IMR-90 (cell line): ENCODE measurements around the gene PPIP5K2.
"Not testable (repeated sequence)": the region's sequence is repeated elsewhere in the genome, so short reads cannot be mapped to it uniquely, and the experiment has no call there.

Experiments used
- MAFK ChIP-seq: IDR thresholded peaks from 2 replicates; pipeline ENCODE4 v1.6.1; 2012; ENCODE audit warnings: low read depth, low read length, improper control_type of control experiment
- MAZ ChIP-seq: IDR thresholded peaks from 2 replicates; pipeline ENCODE4 v1.6.1; 2012; ENCODE audit warnings: low read depth, mild to moderate bottlenecking, low read length, improper control_type of control experiment, moderate library complexity, borderline replicate concordance
- MXI1 ChIP-seq: IDR thresholded peaks from 2 replicates; pipeline ENCODE4 v1.6.1; 2012; ENCODE audit warnings: low read depth, mild to moderate bottlenecking, low read length, moderate library complexity, borderline replicate concordance
- POLR2A ChIP-seq: IDR thresholded peaks from 2 replicates; pipeline ENCODE4 v1.6.1; 2012; ENCODE audit warnings: mild to moderate bottlenecking, low read depth, low read length
- RAD21 ChIP-seq: IDR thresholded peaks from 2 replicates; pipeline ENCODE4 v1.6.1; 2012; ENCODE audit warnings: low read length, improper control_type of control experiment
- RCOR1 ChIP-seq: IDR thresholded peaks from 2 replicates; pipeline ENCODE4 v1.6.1; 2012; ENCODE audit warnings: mild to moderate bottlenecking, low read length, improper control_type of control experiment; ENCODE audit not compliant: insufficient replicate concordance
- RFX5 ChIP-seq: IDR thresholded peaks from 2 replicates; pipeline ENCODE4 v1.8.0; 2012; ENCODE audit warnings: low read depth, mild to moderate bottlenecking, low read length, moderate library complexity
- SMC3 ChIP-seq: fragments of 150-350 bp; IDR thresholded peaks from 2 replicates; pipeline ENCODE4 v1.6.1; 2016; ENCODE audit warnings: low read depth, mild to moderate bottlenecking, antibody characterized with exemption, low read length, moderate library complexity
- TF ChIP-seq, protein P1 (sequence below): conservative IDR thresholded peaks from 2 replicates; pipeline ENCODE4 v1.5.1; 2012; ENCODE audit warnings: mild to moderate bottlenecking, low read depth, low read length, improper control_type of control experiment
- TF ChIP-seq, protein P2 (sequence below): fragments of 150-350 bp; IDR thresholded peaks from 2 replicates; pipeline ENCODE4 v1.6.1; 2017; ENCODE audit warnings: mild to moderate bottlenecking, antibody characterized with exemption, low read length, low read depth

DNA sequence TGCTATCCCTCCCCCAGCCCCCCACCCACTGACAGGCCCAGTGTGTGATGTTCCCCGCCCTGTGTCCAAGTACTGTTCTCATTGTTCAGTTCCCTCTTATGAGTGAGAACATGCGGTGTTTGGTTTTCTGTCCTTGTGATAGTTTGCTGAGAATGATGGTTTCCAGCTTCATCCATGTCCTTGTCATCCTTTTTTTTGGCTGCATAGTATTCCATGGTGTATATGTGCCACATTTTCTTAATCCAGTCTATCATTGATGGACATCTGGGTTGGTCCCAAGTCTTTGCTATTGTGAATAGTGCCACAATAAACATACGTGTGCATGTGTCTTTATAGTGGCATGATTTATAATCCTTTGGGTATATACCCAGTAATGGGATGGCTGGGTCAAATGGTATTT is 84.9 kb downstream of the PPIP5K2 start:
- TF ChIP-seq, protein P1, sequence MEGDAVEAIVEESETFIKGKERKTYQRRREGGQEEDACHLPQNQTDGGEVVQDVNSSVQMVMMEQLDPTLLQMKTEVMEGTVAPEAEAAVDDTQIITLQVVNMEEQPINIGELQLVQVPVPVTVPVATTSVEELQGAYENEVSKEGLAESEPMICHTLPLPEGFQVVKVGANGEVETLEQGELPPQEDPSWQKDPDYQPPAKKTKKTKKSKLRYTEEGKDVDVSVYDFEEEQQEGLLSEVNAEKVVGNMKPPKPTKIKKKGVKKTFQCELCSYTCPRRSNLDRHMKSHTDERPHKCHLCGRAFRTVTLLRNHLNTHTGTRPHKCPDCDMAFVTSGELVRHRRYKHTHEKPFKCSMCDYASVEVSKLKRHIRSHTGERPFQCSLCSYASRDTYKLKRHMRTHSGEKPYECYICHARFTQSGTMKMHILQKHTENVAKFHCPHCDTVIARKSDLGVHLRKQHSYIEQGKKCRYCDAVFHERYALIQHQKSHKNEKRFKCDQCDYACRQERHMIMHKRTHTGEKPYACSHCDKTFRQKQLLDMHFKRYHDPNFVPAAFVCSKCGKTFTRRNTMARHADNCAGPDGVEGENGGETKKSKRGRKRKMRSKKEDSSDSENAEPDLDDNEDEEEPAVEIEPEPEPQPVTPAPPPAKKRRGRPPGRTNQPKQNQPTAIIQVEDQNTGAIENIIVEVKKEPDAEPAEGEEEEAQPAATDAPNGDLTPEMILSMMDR = not testable (repeated sequence)
- not testable (repeated sequence) for TF ChIP-seq MAZ, POLR2A, RFX5, RAD21, SMC3, MAFK, MXI1, RCOR1
- TF ChIP-seq, protein P2, sequence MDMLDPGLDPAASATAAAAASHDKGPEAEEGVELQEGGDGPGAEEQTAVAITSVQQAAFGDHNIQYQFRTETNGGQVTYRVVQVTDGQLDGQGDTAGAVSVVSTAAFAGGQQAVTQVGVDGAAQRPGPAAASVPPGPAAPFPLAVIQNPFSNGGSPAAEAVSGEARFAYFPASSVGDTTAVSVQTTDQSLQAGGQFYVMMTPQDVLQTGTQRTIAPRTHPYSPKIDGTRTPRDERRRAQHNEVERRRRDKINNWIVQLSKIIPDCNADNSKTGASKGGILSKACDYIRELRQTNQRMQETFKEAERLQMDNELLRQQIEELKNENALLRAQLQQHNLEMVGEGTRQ = not testable (repeated sequence)
